Right cardiac atrium (tissue), 5 donors: Measurements from ENCODE around the gene BAG5. TPM values are rescaled to one million over a fixed set of nuclear protein-coding genes. Genes with fewer than 3 reads are reported as not detected.

Source experiments
- ATAC-seq, 2 donors: fragments of 200-7000 bp; cut with Tn5 transposase; one replicate each; pipeline versions ENCODE4 v1.8.0 to v1.9.1; 2020; ENCODE audit warnings: moderate library complexity in 2 of 2, mild to moderate bottlenecking in 1 of 2
- DNase-seq, 3 donors: peaks; one replicate each; pipeline ENCODE4 v3.0.0-alpha.2; 2020
- H3K27ac ChIP-seq: one replicate; pipeline ENCODE4 v1.5.1; 2013; ENCODE audit warnings: mild to moderate bottlenecking, low read length, control low read depth, moderate library complexity
- H3K27me3 ChIP-seq: one replicate; pipeline ENCODE4 v1.6.1; 2013; ENCODE audit not compliant: control insufficient read depth, insufficient read depth
- H3K4me1 ChIP-seq: one replicate; pipeline ENCODE4 v1.6.1; 2013; ENCODE audit warnings: low read length; ENCODE audit not compliant: control insufficient read depth, insufficient read depth
- H3K4me3 ChIP-seq: one replicate; pipeline ENCODE4 v1.5.1; 2013; ENCODE audit warnings: low read length, control low read depth
- H3K9me3 ChIP-seq: one replicate; pipeline ENCODE4 v1.6.1; 2013; ENCODE audit warnings: low read length; ENCODE audit not compliant: control insufficient read depth
- WGBS: extraction: QIAGEN DNeasy Blood & Tissue Kit; methylation state at CpG from one replicate; pipeline ENCODE4 v1.1.7; 2013; 5-methylcytosine and 5-hydroxymethylcytosine counted together
- intact Hi-C, 4 donors: fragments of 100-400 bp; cut with DNase I; formaldehyde crosslinking; loops; one replicate each; pipeline versions ENCODE4 v1.11.0 to v1.14.0; 2022 to 2023
- polyA plus RNA-seq: library from polyadenylated mRNA; stranded (reverse); fragments of 200-250 nt; gene quantifications from one replicate; pipeline ENCODE4 v1.2.3, GENCODE V29; 2013
- total RNA-seq, 4 donors: library from RNA; stranded (reverse); fragmentation: NEBNext Ultra II Directional; extraction: Animal tissue kit (Norgen Biotek cat#: 25700); gene quantifications; one replicate each; pipeline ENCODE4 v1.2.1, GENCODE V29; 2021
- donor health status: healthy with polysubstance abuse.
- donor health status: DM: no; HTN: yes; CAD: no.
- donor health status: DM: no; HTN: no; CAD: no.
- donor health status: DM: no; HTN: yes; CAD: no; lungs with severe emphysema.
- donor health status: DM: yes; HTN: yes; CAD: no.

The BAG5 gene
- total and polyA plus RNA-seq, 5 donors = 7.7 to 23.6 (median 18.9) TPM

DNA sequence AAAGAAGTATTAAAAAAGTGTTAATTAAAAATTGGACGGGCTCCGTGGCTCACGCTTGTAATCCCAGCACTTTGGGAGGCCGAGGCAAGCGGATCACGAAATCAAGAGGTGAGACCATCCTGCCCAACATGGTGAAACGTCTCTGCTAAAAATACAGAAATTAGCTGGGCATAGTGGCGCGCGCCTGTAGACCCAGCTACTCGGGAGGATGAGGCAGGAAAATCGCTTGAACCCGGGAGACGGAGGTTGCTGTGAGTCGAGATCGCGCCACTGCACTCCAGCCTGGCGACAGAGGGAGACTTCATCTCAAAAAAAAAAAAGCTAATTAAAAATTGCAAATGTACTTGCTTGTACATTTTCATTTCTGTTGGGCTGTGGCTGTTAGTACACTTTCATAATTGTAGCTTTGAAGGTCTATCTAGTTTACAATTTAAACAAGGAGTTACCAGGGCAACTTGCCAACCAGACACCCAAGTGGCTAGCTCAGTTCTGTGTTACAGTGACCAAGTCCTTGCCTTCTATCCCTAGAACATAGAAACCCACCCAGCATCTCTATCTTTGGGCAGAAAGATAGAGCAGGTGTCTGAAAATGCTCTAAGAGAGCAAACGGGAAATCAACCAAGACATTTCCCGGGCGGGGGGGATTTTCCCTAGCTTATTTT lies 1.5 kb upstream of the BAG5 start:
- no peaks in the 10 kb centered on the region for H3K27me3 ChIP-seq
- H3K9me3 ChIP-seq = no peaks in the 10 kb centered on the region
- ATAC-seq (no peak), DNase-seq (peak in 1 of 3 donors; percentile 16)
- H3K4me1 ChIP-seq = peaks cover 7% of the 10 kb centered on the region
- intact Hi-C loops = no loop called here
- peak overlapping the region; percentile 71 for H3K4me3 ChIP-seq
- WGBS = 58% methylated on average over 21 of the region's 21 CpGs
- H3K27ac ChIP-seq = no peak overlapping the region

GRCh38 chr14:103563226-103563620 lies 766 bp upstream of the BAG5 start:
- ATAC-seq (no peak), DNase-seq (no peak)
- peak overlapping the region; percentile 71 for H3K4me3 ChIP-seq
- H3K4me1 ChIP-seq = peaks cover 9% of the 10 kb centered on the region
- H3K27ac ChIP-seq = peak overlapping the region; percentile 71
- intact Hi-C loops = no loop called here
- no peaks in the 10 kb centered on the region for H3K9me3 ChIP-seq
- WGBS = under 1% methylated on average over 22 of the region's 22 CpGs
- H3K27me3 ChIP-seq = no peaks in the 10 kb centered on the region

- H3K4me3 ChIP-seq = peak overlapping the region; percentile 71
- intact Hi-C loops = no loop called here
- peak; percentile 80 to 83 for ATAC-seq
- H3K27ac ChIP-seq = peak overlapping the region; percentile 88
- DNase-seq = peak in 2 of 3 donors; percentile 69 to 86
- H3K9me3 ChIP-seq = no peaks in the 10 kb centered on the region
- under 1% methylated on average over 25 of the region's 25 CpGs for WGBS
- H3K27me3 ChIP-seq = no peaks in the 10 kb centered on the region
- peaks cover 11% of the 10 kb centered on the region for H3K4me1 ChIP-seq
Measured at GRCh38 chr14:103562179-103562428, 353 bp downstream of the BAG5 start.

GRCh38 chr14:103561381-103562178 lies 877 bp downstream of the BAG5 start:
- no peaks in the 10 kb centered on the region for H3K9me3 ChIP-seq
- ATAC-seq = peak; percentile 62 to 84
- peak in 2 of 3 donors; percentile 72 to 81 for DNase-seq
- H3K27ac ChIP-seq = peak overlapping the region; percentile 88
- H3K4me3 ChIP-seq = peak overlapping the region; percentile 71
- WGBS = 8% methylated on average over 36 of the region's 36 CpGs
- H3K4me1 ChIP-seq = peaks cover 12% of the 10 kb centered on the region
- intact Hi-C loops = no loop called here
- no peaks in the 10 kb centered on the region for H3K27me3 ChIP-seq

GRCh38 chr14:103560691-103561090 lies 1.8 kb downstream of the BAG5 start:
- Histone ChIP-seq H3K27ac (no peak overlapping the region), H3K27me3 (no peaks in the 10 kb centered on the region), H3K9me3 (no peaks in the 10 kb centered on the region), H3K4me1 (peaks cover 14% of the 10 kb centered on the region), H3K4me3 (no peak overlapping the region)
- intact Hi-C loops = no loop called here
- DNase-seq (no peak), ATAC-seq (no peak)
- 71% methylated on average over 8 of the region's 8 CpGs for WGBS

- no peak overlapping the region for H3K4me3 ChIP-seq
- no peak overlapping the region for H3K27ac ChIP-seq
- no peak for ATAC-seq
- peak in 1 of 3 donors; percentile 70 for DNase-seq
- peaks cover 14% of the 10 kb centered on the region for H3K4me1 ChIP-seq
- no peaks in the 10 kb centered on the region for H3K27me3 ChIP-seq
- WGBS = 39% methylated on average over 9 of the region's 9 CpGs
- H3K9me3 ChIP-seq = no peaks in the 10 kb centered on the region
- intact Hi-C loops = no loop called here
Measured at GRCh38 chr14:103559766-103560165, 2.7 kb downstream of the BAG5 start.

- Histone ChIP-seq H3K27me3 (no peaks in the 10 kb centered on the region), H3K4me1 (peaks cover 14% of the 10 kb centered on the region), H3K9me3 (no peaks in the 10 kb centered on the region), H3K27ac (peak overlapping the region; percentile 14), H3K4me3 (no peak overlapping the region)
- 79% methylated on average over 16 of the region's 16 CpGs for WGBS
- intact Hi-C loops = no loop called here
- DNase-seq (peak in 1 of 3 donors; percentile 42), ATAC-seq (no peak)
Measured at GRCh38 chr14:103558071-103558882, 4.2 kb downstream of the BAG5 start.

DNA sequence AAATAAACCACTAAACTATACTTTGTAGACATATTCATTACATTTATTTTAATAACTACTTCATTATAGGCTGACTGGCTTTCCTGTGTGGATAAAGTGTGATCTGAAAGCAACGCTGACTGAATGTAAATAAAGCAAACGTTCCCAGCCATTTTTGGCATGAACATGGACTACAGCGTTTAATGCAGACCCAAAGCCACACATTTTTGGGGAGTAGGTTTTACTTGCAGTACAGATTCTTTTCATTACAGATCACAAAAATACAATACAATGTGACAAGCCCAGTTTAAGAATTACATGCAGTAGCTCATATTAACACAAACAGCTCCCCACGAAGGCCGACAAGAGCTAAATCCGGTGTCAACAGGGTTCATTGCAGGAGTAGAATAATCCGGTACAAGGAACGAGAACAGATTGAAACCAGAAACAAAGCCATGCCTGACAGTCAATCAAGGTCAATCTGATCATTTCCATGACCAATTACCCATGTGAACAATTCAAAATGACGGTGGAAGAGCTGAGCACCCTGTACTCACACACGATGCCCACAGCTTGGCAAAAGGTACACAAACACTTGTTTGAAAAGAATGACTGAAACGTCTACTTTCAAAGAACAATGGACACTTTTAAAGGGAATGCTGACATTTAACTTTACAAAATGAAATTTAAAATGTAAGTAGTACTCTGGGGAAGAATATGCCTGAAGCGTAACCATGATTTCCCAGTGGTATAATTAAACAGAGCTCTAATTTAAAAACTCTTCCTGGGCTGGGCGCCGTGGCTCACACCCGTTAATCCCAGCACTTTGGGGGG lies 5.3 kb downstream of the BAG5 start:
- intact Hi-C loops = no loop called here
- no peak overlapping the region for H3K4me3 ChIP-seq
- peak overlapping the region; percentile 17 for H3K27ac ChIP-seq
- peak in 1 of 3 donors; percentile 26 for DNase-seq
- H3K9me3 ChIP-seq = no peaks in the 10 kb centered on the region
- WGBS = 58% methylated on average over 15 of the region's 15 CpGs
- H3K27me3 ChIP-seq = no peaks in the 10 kb centered on the region
- peaks cover 14% of the 10 kb centered on the region for H3K4me1 ChIP-seq
- ATAC-seq = no peak

DNA sequence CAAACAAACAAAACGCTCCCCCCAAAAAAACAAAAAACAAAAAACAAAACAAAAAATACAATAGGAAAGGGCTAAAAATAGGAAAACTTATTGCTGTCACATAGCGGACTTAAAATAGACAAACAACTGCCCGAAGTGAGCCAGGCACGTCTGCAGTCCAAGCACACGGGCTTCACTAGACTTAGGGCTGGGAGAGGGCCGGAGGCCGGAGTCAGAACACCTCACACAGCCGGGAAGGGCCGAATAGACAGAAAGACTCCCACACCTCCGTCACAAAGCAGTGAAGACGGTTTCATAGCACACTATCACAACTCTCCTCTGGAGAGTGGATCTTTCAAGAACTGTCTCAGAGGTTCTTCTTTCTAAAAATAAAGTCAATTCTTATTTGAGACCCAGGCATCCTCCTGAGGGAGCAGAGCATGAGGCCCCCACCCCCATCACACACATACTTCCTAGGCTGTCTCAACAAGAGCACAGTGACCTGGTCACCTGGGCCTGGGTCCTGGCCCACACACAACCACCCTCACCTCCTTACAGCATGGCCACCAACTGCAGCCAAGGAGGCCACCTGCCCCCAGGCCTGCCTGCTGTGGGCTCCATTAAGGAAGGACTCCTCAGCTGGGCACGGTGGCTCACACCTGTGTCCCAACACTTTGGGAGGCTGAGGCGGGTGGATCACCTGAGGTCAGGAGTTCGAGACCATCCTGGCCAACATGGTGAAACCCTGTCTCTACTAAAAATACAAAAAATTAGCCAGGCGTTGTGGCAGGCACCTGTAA lies 6.7 kb downstream of the BAG5 start:
- WGBS = 66% methylated on average over 15 of the region's 15 CpGs
- H3K27ac ChIP-seq = peak overlapping the region; percentile 28
- no peaks in the 10 kb centered on the region for H3K27me3 ChIP-seq
- DNase-seq (peak in 1 of 3 donors; percentile 48), ATAC-seq (no peak)
- no peak overlapping the region for H3K4me3 ChIP-seq
- intact Hi-C loops = no loop called here
- peaks cover 18% of the 10 kb centered on the region for H3K4me1 ChIP-seq
- H3K9me3 ChIP-seq = no peaks in the 10 kb centered on the region

GRCh38 chr14:103552846-103553210 lies 9.6 kb downstream of the BAG5 start:
- ATAC-seq (no peak), DNase-seq (peak in 1 of 3 donors; percentile 53)
- Histone ChIP-seq H3K27ac (peak overlapping the region; percentile 97), H3K9me3 (no peaks in the 10 kb centered on the region), H3K4me1 (peaks cover 13% of the 10 kb centered on the region), H3K4me3 (no peak overlapping the region), H3K27me3 (no peaks in the 10 kb centered on the region)
- intact Hi-C loops = loop anchor here in 1 of 4 donors (5.0 kb wide), 1 partner anchor 36 kb away; no protein-coding TSS in a partner anchor
- 88% methylated on average over 11 of the region's 11 CpGs for WGBS
